Ishikawa (cell line): ENCODE measurements around the gene DOCK1.

Experiments
- CEBPB ChIP-seq: IDR thresholded peaks from 2 replicates; pipeline ENCODE4 v1.6.1; 2012
- CREB1 ChIP-seq: IDR thresholded peaks from 2 replicates; pipeline ENCODE4 v1.6.1; 2012; ENCODE audit warnings: low read depth
- EGR1 ChIP-seq: IDR thresholded peaks from 2 replicates; pipeline ENCODE4 v1.6.1; 2012
- EP300 ChIP-seq: IDR thresholded peaks from 2 replicates; pipeline ENCODE4 v1.6.1; 2012; ENCODE audit warnings: borderline replicate concordance
- FOXM1 ChIP-seq: IDR thresholded peaks from 2 replicates; pipeline ENCODE4 v1.6.1; 2012; ENCODE audit warnings: low read depth, borderline replicate concordance
- NFIC ChIP-seq: IDR thresholded peaks from 2 replicates; pipeline ENCODE4 v1.6.1; 2012
- RAD21 ChIP-seq: IDR thresholded peaks from 2 replicates; pipeline ENCODE4 v1.6.1; 2012; ENCODE audit warnings: low read depth
- REST ChIP-seq: IDR thresholded peaks from 2 replicates; pipeline ENCODE4 v1.6.1; 2012; ENCODE audit warnings: low read depth, mild to moderate bottlenecking
- TAF1 ChIP-seq: IDR thresholded peaks from 2 replicates; pipeline ENCODE4 v1.6.1; 2012; ENCODE audit warnings: low read depth, mild to moderate bottlenecking
- TCF12 ChIP-seq: IDR thresholded peaks from 2 replicates; pipeline ENCODE4 v1.6.1; 2012; ENCODE audit warnings: low read depth
- TEAD4 ChIP-seq: IDR thresholded peaks from 2 replicates; pipeline ENCODE4 v1.6.1; 2012
- USF1 ChIP-seq: IDR thresholded peaks from 2 replicates; pipeline ENCODE4 v1.6.1; 2012
- YY1 ChIP-seq: IDR thresholded peaks from 2 replicates; pipeline ENCODE4 v1.6.1; 2012; ENCODE audit warnings: low read depth
- ZBTB7A ChIP-seq: IDR thresholded peaks from 2 replicates; pipeline ENCODE4 v1.6.1; 2012; ENCODE audit warnings: low read depth
- TF ChIP-seq, protein P1 (sequence below): IDR thresholded peaks from 2 replicates; pipeline ENCODE4 v1.6.1; 2012

Gene DOCK1

GRCh38 chr10:127408733-127409132, 503.5 kb downstream of the DOCK1 start:
- TF ChIP-seq EGR1: no peak
- no peak for TF ChIP-seq REST
- TF ChIP-seq CEBPB: no peak
- TF ChIP-seq, protein P1, sequence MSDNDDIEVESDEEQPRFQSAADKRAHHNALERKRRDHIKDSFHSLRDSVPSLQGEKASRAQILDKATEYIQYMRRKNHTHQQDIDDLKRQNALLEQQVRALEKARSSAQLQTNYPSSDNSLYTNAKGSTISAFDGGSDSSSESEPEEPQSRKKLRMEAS: no peak
- no peak for TF ChIP-seq ZBTB7A
- TF ChIP-seq TAF1: no peak
- no peak for TF ChIP-seq YY1

GRCh38 chr10:127410030-127410429, 504.8 kb downstream of the DOCK1 start:
- TF ChIP-seq TAF1: no peak
- no peak for TF ChIP-seq RAD21
- TF ChIP-seq TEAD4: no peak
- TF ChIP-seq EGR1: no peak
- no peak for TF ChIP-seq CEBPB
- no peak for TF ChIP-seq NFIC
- TF ChIP-seq FOXM1: no peak
- no peak for TF ChIP-seq USF1
- TF ChIP-seq REST: no peak
- no peak for TF ChIP-seq TCF12
- TF ChIP-seq ZBTB7A: no peak
- TF ChIP-seq EP300: no peak
- TF ChIP-seq, protein P1: no peak
- TF ChIP-seq YY1: no peak
- TF ChIP-seq CREB1: no peak

GRCh38 chr10:127411062-127411461, 505.8 kb downstream of the DOCK1 start:
- no peak for TF ChIP-seq RAD21
- TF ChIP-seq TAF1: no peak
- TF ChIP-seq FOXM1: no peak
- TF ChIP-seq YY1: no peak
- no peak for TF ChIP-seq CEBPB
- no peak for TF ChIP-seq EP300
- TF ChIP-seq, protein P1: no peak
- TF ChIP-seq CREB1: no peak
- TF ChIP-seq ZBTB7A: no peak
- no peak for TF ChIP-seq REST

DNA sequence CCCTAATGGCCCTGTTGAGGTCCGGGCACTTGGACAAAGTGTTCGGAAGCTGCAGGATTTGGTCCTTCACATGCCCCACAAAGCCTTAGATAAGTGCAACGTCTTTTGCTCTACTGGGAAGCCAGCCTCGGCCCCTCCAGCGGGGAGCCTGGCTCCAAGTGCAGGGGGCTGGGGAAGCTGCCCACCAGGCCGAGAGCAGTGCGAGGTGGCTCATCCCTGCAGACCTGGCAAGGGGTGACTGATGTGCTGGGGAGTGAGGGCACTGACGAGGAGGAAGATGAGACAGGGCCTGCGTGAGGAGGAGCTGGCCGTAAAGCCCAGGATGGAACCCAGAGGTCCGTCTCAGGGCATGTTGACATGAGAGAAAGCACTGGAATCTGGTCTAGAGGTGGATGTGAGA, 508.1 kb downstream of the DOCK1 start:
- TF ChIP-seq REST (no peak), RAD21 (no peak), TEAD4 (no peak), ZBTB7A (no peak), EP300 (no peak)
